ENCODE data around the gene PPIE.

DNA sequence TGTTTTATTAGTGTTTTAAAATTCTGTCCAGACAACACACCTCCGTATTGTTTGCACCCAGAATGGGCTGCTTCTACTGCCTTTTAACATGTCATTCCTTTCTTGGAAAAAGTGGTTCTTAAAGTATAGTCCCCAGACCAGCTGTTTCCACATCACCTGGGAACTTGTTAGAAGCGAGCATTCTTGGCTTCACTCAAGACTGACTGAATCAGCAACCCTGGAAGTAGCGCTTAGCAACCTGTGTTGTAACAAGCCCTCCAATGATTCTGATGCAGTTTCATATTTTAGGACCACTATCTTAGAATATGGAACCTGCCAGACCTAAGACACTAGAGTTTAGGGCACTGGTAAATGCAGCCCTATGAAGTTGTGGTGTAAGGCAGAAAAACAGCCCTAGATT is 6.0 kb upstream of the PPIE start:
- TF ChIP-seq CTCF (conservative IDR thresholded peaks at IDR 0.05) (no peak), ZFX (IDR thresholded peaks at IDR 0.05) (no peak)

Measured in C4-2B (cell line).